ENCODE results near the gene SLC15A1.

Gene SLC15A1

GRCh38 chr13:98690348-98691022 is 62.0 kb downstream of the SLC15A1 start:
- no peak for DNase-seq

DNA sequence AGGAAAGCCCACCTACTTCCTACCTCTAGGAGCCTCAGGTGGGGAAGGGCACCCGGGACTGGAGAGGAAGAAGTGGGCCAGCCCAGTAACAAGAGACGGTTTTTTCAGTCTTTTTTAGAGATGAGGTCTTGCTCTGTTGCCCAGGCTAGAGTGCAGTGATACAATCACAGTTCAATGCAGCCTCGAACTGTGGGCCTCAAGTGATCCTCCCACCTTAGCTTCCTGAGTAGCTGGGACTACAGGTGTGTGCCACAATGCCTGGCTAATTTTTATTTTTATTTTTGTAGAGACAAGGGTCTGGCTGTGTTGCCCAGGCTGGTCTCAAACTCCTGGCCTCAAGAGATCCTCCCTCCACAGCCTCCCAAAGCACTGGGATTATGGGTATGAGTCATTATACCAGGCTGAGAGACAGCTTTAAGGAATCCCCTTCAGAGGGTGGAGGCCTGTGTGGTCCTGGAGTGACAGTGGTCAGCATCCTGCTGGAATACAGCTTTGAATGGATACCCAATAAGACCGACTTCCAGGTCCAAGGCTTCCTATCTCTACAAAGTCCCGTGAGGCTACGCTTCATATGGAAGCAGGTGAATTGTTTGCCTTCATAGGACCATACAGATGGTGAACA is 63.0 kb downstream of the SLC15A1 start:
- DNase-seq, result no peak

- DNase-seq, result no peak
Observed at GRCh38 chr13:98688373-98688772, 64.1 kb downstream of the SLC15A1 start.

GRCh38 chr13:98687319-98687718 is 65.2 kb downstream of the SLC15A1 start:
- DNase-seq, result no peak

DNA sequence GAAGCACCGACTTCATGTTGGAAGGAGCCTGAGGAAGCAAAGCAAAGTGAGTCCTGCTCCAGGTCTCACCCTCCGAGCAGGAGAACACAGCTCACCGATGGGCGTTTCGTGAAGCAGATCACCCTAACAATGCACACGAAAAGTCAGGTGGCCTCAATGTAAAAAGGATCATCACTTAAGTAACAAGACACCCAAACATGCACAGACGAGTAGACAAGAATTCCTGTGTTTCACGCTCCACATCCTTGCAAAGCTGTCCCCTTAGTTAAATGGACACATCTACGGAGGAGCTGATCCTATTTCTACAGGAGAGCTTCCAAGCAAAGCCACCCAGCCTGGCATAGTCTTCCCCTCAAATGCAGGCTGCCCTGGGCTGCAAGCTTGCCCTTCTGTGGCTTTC is 66.2 kb downstream of the SLC15A1 start:
- DNase-seq, result no peak

- DNase-seq, result no peak
Observed at GRCh38 chr13:98685146-98685545, 67.3 kb downstream of the SLC15A1 start.

GRCh38 chr13:98681049-98681448 is 71.4 kb downstream of the SLC15A1 start:
- DNase-seq, result no peak

GRCh38 chr13:98678741-98679140 is 73.7 kb downstream of the SLC15A1 start:
- no peak for DNase-seq

GRCh38 chr13:98677398-98677797 is 75.1 kb downstream of the SLC15A1 start:
- no peak for DNase-seq

GRCh38 chr13:98676239-98676638 is 76.2 kb downstream of the SLC15A1 start:
- DNase-seq, result no peak

DNA sequence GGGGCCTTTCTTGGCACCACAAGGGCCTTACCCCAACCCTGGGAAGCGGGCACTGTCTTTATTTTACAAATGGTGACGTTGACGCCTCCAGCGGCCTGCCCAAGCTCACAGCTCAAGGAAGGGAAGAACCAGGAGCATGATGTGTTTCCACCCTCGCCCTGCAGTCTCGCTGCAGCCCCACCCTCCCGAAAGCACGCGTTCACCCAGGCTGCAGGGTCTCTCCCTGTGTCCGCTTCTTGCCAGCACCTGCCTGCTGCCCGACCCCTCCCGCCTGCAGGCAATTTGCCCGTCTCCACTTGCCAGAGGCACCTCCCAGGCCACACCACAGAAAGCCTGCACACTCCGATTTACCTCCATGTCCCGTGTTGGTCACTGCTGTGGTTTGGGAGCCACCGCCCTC is 76.6 kb downstream of the SLC15A1 start:
- no peak for DNase-seq

- DNase-seq, result no peak
Observed at GRCh38 chr13:98675066-98675465, 77.4 kb downstream of the SLC15A1 start.

- DNase-seq, result peak; percentile 61
Observed at GRCh38 chr13:98672947-98673613, 79.4 kb downstream of the SLC15A1 start.

GRCh38 chr13:98668155-98668554 is 84.3 kb downstream of the SLC15A1 start:
- no peak for DNase-seq

DNA sequence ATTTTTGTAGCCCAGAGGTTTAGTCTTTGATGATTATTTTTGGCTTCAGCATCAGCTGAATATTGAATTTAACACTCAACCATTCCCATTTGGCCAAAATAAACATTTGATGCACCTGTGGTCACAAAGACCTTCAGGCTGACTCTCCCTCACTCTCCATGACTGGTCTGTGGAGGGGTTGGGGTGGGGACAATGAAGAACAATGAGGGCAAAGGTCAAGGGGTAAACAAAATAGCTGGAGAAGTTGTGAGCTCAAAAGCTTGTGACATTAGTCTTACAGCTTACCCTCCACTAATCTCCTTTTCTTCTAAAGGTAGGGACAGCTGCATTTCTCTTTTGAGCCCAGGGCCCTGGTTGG is 86.9 kb downstream of the SLC15A1 start:
- DNase-seq, result no peak

DNA sequence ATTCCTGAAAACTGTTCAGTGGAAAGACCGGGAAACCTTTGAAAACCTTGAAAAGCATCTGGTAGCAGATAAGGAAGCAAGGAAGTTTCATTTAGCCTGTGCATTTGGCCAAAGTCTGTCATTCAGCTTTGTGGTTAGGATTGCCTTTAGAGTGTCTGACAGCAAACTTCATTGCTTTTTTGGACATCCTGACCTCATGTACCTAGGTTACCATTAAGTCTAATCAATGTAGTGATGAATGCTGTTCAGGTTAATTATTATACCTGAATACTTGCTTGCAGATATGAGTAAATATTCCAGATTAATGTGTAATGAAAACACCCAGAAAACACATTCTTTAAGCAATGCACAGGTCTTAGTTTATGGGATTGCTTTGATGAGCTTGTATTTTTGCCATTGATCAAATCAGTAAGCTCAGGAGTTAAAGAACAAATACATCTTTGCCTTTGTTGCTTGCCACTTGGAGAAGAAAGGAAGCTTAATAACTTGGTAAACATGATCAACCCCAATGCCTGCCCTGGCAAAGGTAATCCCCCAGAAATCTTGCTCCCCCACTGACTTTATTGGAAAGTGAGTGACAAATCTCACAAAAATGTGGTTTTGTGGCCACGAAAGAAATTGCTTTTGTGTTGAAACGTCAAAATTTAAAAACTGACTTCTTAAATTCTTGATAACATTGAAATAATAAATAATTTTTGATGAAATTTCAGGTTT is 87.4 kb downstream of the SLC15A1 start:
- no peak for DNase-seq

GRCh38 chr13:98664510-98664909 is 88.0 kb downstream of the SLC15A1 start:
- no peak for DNase-seq

GRCh38 chr13:98664047-98664446 is 88.4 kb downstream of the SLC15A1 start:
- DNase-seq, result peak; percentile 70

- no peak for DNase-seq
Observed at GRCh38 chr13:98658131-98658530, 94.3 kb downstream of the SLC15A1 start.

- DNase-seq, result no peak
Observed at GRCh38 chr13:98657506-98658085, 94.9 kb downstream of the SLC15A1 start.

DNA sequence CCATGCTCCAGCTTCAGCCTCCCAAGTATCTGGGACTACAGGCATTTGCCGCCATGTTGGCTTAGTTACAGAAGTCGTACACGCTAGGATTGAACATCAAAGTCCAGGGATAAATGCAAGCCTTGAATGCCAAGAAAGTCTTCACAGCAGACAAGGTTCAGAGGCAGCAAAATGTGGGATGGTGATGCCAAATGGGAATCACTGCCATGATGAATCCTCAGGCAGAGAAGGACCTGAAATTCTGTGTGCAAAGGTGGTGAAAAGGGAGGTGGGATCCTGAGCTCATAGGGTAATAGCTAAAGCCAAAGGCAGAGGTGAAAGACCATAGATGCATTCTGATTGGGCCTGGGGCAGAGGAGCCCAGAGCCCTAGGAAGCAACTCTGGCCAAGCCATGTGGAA is 96.2 kb downstream of the SLC15A1 start:
- no peak for DNase-seq

- peak; percentile 84 for DNase-seq
Observed at GRCh38 chr13:98653463-98653985, 98.9 kb downstream of the SLC15A1 start.

All from stimulated activated CD8-positive, alpha-beta memory T cell treated with anti-CD3 and anti-CD28 coated beads, Interleukin-4, amount 100 ng/mL, for 48 hours (primary cell).